ENCODE measurements around the gene FBXO46. TPM values are rescaled to one million over a fixed set of nuclear protein-coding genes. Genes with fewer than 3 reads are reported as not detected.

Gene FBXO46
- total and polyA plus RNA-seq, 2 of the 13 experiments (the other 11 are each of a cell fraction or from before 2014, with no cell fraction given), result 6.2 to 6.4 TPM

GRCh38 chr19:45692187-45693105, 38.2 kb downstream of the FBXO46 start, which contains the start of gene QPCTL (continued):
- peak; percentile 14 for TF ChIP-seq ZNF574 (CRISPR knock-in tag; IDR thresholded peaks at IDR 0.05)
- TF ChIP-seq STAG1 (CRISPR knock-in tag; IDR thresholded peaks at IDR 0.05), result no peak
- peak; percentile 11; the same call in 1 of the 2 replicates for TF ChIP-seq HOXA3 (CRISPR knock-in tag; IDR thresholded peaks at IDR 0.05)
- no peak for TF ChIP-seq ZNF282 (IDR thresholded peaks at IDR 0.05; ENCODE audit: partially characterized antibody)
- no peak for TF ChIP-seq TBX2 (CRISPR knock-in tag; IDR thresholded peaks at IDR 0.05; ENCODE audit: borderline replicate concordance)
- 0 out of 2 replicates have a peak, but pooled peaks have one; percentile 15 for TF ChIP-seq MIER2 (CRISPR knock-in tag; IDR thresholded peaks at IDR 0.05)
- peak; percentile 49; the same call in 1 of the 2 replicates for TF ChIP-seq RAD21 (CRISPR knock-in tag; IDR thresholded peaks at IDR 0.05)
- no peak for TF ChIP-seq ZNF670 (CRISPR knock-in tag; IDR thresholded peaks at IDR 0.05; ENCODE audit: borderline replicate concordance)
- TF ChIP-seq HDAC1 (CRISPR knock-in tag; IDR thresholded peaks at IDR 0.05), result no peak
- no peak for TF ChIP-seq TRIM24 (CRISPR knock-in tag; IDR thresholded peaks at IDR 0.05)
- TF ChIP-seq IRF2 (CRISPR knock-in tag; IDR thresholded peaks at IDR 0.05), result no peak
- TF ChIP-seq TGIF2 (CRISPR knock-in tag; IDR thresholded peaks at IDR 0.05), result peak; percentile 46; the same call in 1 of the 2 replicates
- peak; percentile 87 for TF ChIP-seq RBFOX2 (IDR thresholded peaks at IDR 0.05; ENCODE audit: low read depth, low read length)
- TF ChIP-seq, protein P1, sequence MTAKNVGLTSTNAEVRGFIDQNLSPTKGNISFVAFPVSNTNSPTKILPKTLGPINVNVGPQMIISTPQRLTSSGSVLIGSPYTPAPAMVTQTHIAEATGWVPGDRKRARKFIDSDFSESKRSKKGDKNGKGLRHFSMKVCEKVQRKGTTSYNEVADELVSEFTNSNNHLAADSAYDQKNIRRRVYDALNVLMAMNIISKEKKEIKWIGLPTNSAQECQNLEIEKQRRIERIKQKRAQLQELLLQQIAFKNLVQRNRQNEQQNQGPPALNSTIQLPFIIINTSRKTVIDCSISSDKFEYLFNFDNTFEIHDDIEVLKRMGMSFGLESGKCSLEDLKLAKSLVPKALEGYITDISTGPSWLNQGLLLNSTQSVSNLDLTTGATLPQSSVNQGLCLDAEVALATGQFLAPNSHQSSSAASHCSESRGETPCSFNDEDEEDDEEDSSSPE (CRISPR knock-in tag; IDR thresholded peaks at IDR 0.05), result peak; percentile 97
- TF ChIP-seq NBN (conservative IDR thresholded peaks at IDR 0.05), result no peak
- TF ChIP-seq, protein P2, sequence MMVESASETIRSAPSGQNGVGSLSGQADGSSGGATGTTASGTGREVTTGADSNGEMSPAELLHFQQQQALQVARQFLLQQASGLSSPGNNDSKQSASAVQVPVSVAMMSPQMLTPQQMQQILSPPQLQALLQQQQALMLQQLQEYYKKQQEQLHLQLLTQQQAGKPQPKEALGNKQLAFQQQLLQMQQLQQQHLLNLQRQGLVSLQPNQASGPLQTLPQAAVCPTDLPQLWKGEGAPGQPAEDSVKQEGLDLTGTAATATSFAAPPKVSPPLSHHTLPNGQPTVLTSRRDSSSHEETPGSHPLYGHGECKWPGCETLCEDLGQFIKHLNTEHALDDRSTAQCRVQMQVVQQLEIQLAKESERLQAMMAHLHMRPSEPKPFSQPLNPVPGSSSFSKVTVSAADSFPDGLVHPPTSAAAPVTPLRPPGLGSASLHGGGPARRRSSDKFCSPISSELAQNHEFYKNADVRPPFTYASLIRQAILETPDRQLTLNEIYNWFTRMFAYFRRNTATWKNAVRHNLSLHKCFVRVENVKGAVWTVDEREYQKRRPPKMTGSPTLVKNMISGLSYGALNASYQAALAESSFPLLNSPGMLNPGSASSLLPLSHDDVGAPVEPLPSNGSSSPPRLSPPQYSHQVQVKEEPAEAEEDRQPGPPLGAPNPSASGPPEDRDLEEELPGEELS (CRISPR knock-in tag; IDR thresholded peaks at IDR 0.05), result no peak
- TF ChIP-seq, protein P3, sequence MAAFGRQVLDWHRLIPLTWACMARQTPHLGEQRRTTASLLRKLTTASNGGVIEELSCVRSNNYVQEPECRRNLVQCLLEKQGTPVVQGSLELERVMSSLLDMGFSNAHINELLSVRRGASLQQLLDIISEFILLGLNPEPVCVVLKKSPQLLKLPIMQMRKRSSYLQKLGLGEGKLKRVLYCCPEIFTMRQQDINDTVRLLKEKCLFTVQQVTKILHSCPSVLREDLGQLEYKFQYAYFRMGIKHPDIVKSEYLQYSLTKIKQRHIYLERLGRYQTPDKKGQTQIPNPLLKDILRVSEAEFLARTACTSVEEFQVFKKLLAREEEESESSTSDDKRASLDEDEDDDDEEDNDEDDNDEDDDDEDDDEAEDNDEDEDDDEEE (CRISPR knock-in tag; IDR thresholded peaks at IDR 0.05), result 0 out of 2 replicates have a peak, but pooled peaks have one; percentile 77
- peak; percentile 94 for TF ChIP-seq HNRNPLL (IDR thresholded peaks at IDR 0.05; ENCODE audit: low read depth, low read length, poor library complexity, severe bottlenecking)
- TF ChIP-seq, protein P4, sequence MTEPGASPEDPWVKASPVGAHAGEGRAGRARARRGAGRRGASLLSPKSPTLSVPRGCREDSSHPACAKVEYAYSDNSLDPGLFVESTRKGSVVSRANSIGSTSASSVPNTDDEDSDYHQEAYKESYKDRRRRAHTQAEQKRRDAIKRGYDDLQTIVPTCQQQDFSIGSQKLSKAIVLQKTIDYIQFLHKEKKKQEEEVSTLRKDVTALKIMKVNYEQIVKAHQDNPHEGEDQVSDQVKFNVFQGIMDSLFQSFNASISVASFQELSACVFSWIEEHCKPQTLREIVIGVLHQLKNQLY (CRISPR knock-in tag; IDR thresholded peaks at IDR 0.05), result no peak; the same call in 1 of the 2 replicates
- no peak for TF ChIP-seq FOXM1 (CRISPR knock-in tag; IDR thresholded peaks at IDR 0.05)
- no peak for TF ChIP-seq ZNF839 (CRISPR knock-in tag; IDR thresholded peaks at IDR 0.05; ENCODE audit: borderline replicate concordance)
- peak; percentile 7; the same call in 1 of the 2 replicates for TF ChIP-seq RARA (CRISPR knock-in tag; IDR thresholded peaks at IDR 0.05)
- TF ChIP-seq TCF7 (IDR thresholded peaks at IDR 0.05; ENCODE audit: low read depth), result no peak
